Left hindlimb (tissue), 1 donor: Measurements from ENCODE around the gene PDIA4.

Experiments used
- DNase-seq: peaks from one replicate; pipeline ENCODE4 v3.0.0-alpha.2; 2018

PDIA4 gene

DNA sequence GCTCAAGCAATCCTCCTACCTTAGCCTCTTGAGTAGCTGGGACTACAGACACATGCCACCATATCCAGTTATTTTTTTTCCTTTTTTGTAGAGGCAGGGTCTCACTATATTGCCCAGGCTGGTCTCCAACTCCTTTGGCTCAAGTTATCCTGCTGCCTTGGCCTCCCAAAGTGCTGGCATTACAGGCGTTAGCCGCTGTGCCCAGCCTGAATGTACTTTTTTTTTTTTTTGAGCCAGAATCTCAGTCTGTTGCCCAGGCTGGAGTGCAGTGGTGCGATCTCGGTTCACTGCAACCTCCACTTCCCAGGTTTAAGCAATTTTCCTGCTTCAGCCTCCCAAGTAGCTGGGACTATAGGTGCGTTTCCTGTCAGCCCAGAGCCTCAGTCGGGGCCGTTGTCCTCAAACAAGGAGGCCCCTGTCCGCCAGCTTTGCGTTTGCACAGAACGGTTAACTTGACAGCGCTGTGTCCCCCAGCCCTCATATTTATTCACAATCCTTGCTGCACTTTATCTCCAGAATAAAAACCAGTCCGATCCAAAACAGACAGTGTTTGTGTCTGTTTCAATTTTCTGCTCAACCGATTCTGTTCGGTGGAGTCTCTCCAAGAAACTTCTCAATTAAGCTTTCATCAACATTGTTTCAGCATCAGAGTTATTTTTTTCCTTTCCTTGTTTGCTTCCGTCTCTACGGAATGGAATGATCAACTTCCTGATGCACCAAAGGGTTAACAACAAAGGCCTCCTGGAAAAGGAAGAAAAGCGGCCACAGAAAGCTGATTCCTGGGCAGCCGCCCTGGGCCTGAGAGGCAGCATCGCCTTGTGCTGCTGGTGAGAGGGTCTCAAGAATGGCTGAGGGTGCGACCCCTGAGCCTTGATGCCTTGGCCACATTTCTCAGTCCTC is 64.5 kb downstream of the PDIA4 start:
- no peak for DNase-seq

GRCh38 chr7:148962823-148963582 is 65.3 kb downstream of the PDIA4 start:
- DNase-seq, result peak; percentile 77

- no peak for DNase-seq
Observed at GRCh38 chr7:148962440-148962822, 65.9 kb downstream of the PDIA4 start.

DNA sequence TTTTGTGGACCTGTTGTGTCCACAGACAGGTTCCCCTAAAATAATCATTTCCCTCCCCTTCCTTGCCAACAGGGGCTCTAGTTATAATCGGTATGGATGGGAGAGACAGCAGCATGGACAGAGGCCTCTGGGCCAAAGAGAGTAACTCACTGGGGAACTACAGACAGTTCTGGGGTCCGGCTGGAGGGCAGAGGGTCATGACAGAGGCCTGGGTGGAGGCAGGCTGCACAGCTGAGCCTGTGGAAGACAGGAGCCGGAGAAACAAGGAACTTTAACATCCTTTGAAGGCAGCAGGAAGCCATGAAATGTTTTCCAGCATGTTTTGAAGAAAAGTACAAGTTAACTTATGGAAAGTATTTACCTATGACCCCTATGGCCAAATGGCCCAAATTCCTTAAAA is 68.6 kb downstream of the PDIA4 start:
- DNase-seq, result no peak

- no peak for DNase-seq
Observed at GRCh38 chr7:148958061-148958460, 70.2 kb downstream of the PDIA4 start.

DNA sequence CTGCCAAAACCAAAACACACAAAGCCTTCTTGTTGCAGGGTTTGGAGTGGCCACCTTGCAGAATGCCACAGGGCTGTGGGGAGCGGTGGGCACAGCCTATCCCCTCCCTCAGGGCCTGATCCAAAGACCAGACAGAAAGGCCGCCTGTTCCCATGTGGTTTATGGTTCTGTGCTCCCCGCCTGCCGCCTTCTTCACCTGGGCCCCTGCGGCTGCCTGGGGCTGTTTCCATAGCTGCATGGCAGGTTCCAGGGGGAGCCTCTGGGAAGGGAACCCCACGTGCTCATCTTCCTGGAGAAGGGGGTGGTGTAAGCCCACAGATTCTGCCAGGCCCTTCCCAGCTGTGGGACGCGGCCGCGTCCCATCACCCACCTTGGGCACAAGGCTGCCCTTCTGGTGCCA is 73.5 kb downstream of the PDIA4 start:
- no peak for DNase-seq

DNA sequence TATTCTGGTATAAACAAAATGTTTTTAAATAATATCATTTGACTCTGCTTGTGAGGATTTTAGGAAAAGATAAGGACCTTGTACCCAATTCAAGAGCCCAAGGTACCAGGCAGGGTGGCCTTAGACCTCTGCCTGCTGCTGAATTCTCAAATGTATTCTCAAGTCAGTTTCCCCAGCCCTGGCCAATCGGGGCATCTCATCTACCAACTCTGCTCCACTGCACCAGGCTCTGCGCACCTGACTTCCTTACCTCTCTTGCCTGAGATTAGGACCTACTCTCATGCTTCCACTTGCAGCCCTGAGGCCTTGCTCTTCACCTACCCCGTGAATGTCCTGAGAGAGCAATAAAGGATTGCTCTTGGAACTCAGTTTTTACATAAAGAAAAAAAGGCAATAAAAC is 74.6 kb downstream of the PDIA4 start:
- DNase-seq, result no peak
